HEK293 (cell line): ENCODE data around the gene AMER2.

Experiments used
- CTCF ChIA-PET: fragments of 350-600 bp; formaldehyde crosslinking; extraction: SDS; loops from one replicate; lab custom pipeline; 2021; ENCODE audit warnings: antibody characterized with exemption; lab: Yijun Ruan, JAX
- POLR2A ChIA-PET: fragments of 300-600 bp; formaldehyde crosslinking; extraction: SDS; loops from one replicate; lab custom pipeline; 2020; ENCODE audit warnings: antibody characterized with exemption, inconsistent platforms; lab: Yijun Ruan, JAX
- H3K27ac ChIP-seq: fragments of 200-500 bp; sonication (Bioruptor generic); 2 replicates; pipeline ENCODE4 v1.5.1; 2014; ENCODE audit warnings: low read depth, low read length, control low read depth, inconsistent platforms; ENCODE audit errors: extremely low read depth
- H3K36me3 ChIP-seq, 2 experiments: fragments of 200-500 bp in 1 of 2; sonication (Bioruptor generic) in 1 of 2; 1 replicate in 1 of 2; 2 replicates in 1 of 2; pipeline ENCODE4 v1.5.1; 2014 to 2017; ENCODE audit warnings: inconsistent platforms in 2 of 2, low read length in 2 of 2; ENCODE audit not compliant: control insufficient read depth in 2 of 2, insufficient read depth in 1 of 2
- H3K4me1 ChIP-seq: fragments of 200-500 bp; sonication (Bioruptor generic); 2 replicates; pipeline ENCODE4 v1.5.1; 2014; ENCODE audit warnings: mild to moderate bottlenecking, low read length, inconsistent platforms; ENCODE audit not compliant: control insufficient read depth, insufficient read depth
- H3K4me3 ChIP-seq: 2 replicates; pipeline ENCODE4 v1.5.1; 2011; ENCODE audit warnings: low read depth, mild to moderate bottlenecking, control low read depth, low read length, moderate library complexity
- H3K9me3 ChIP-seq: fragments of 200-500 bp; sonication (Bioruptor generic); 2 replicates; pipeline ENCODE4 v1.5.1; 2014; ENCODE audit warnings: low read depth, low read length, inconsistent platforms; ENCODE audit not compliant: control insufficient read depth, insufficient read depth
- CTCF ChIP-seq: fragments of 450-650 bp; formaldehyde crosslinking; IDR thresholded peaks from 2 replicates; pipeline ENCODE4 v1.5.1; 2016; ENCODE audit warnings: missing biosample characterization, missing genetic modification characterization
- GFI1B ChIP-seq: fragments of 450-650 bp; formaldehyde crosslinking; IDR thresholded peaks from 2 replicates; pipeline ENCODE4 v1.5.1; 2016; ENCODE audit warnings: missing biosample characterization, missing genetic modification characterization
- GLI4 ChIP-seq: fragments of 450-650 bp; formaldehyde crosslinking; IDR thresholded peaks from 2 replicates; pipeline ENCODE4 v1.5.1; 2016; ENCODE audit warnings: missing biosample characterization, missing genetic modification characterization
- MEIS1 ChIP-seq: sonication (generic); formaldehyde crosslinking; IDR thresholded peaks from 2 replicates; pipeline ENCODE4 v1.8.1; 2022; ENCODE audit warnings: missing genetic modification reagents, mild to moderate bottlenecking, borderline replicate concordance
- MZF1 ChIP-seq: fragments of 450-650 bp; formaldehyde crosslinking; IDR thresholded peaks from 2 replicates; pipeline ENCODE4 v1.5.1; 2017; ENCODE audit warnings: missing biosample characterization, missing genetic modification characterization, borderline replicate concordance
- PATZ1 ChIP-seq: fragments of 450-650 bp; formaldehyde crosslinking; IDR thresholded peaks from 2 replicates; pipeline ENCODE4 v1.5.1; 2016; ENCODE audit warnings: missing biosample characterization, missing genetic modification characterization
- SCRT2 ChIP-seq: fragments of 450-650 bp; formaldehyde crosslinking; IDR thresholded peaks from 2 replicates; pipeline ENCODE4 v1.5.1; 2016; ENCODE audit warnings: missing biosample characterization, missing genetic modification characterization
- SP2 ChIP-seq: fragments of 450-650 bp; formaldehyde crosslinking; IDR thresholded peaks from 2 replicates; pipeline ENCODE4 v1.5.1; 2016; ENCODE audit warnings: missing biosample characterization, missing genetic modification characterization
- ZBTB20 ChIP-seq: fragments of 450-650 bp; formaldehyde crosslinking; IDR thresholded peaks from 2 replicates; pipeline ENCODE4 v1.5.1; 2016; ENCODE audit warnings: missing biosample characterization, missing genetic modification characterization
- ZBTB21 ChIP-seq: fragments of 450-650 bp; formaldehyde crosslinking; IDR thresholded peaks from 2 replicates; pipeline ENCODE4 v1.5.1; 2017; ENCODE audit warnings: missing biosample characterization, missing genetic modification characterization
- ZBTB26 ChIP-seq: fragments of 450-650 bp; formaldehyde crosslinking; optimal IDR thresholded peaks from 2 replicates; pipeline ENCODE3; 2016; ENCODE audit warnings: missing biosample characterization, mild to moderate bottlenecking, missing genetic modification characterization
- ZFP41 ChIP-seq: fragments of 450-650 bp; formaldehyde crosslinking; IDR thresholded peaks from 2 replicates; pipeline ENCODE4 v1.5.1; 2016; ENCODE audit warnings: missing biosample characterization, missing genetic modification characterization, borderline replicate concordance
- ZNF121 ChIP-seq: fragments of 450-650 bp; formaldehyde crosslinking; IDR thresholded peaks from 2 replicates; pipeline ENCODE4 v1.5.1; 2016; ENCODE audit warnings: missing biosample characterization, missing genetic modification characterization
- ZNF23 ChIP-seq: fragments of 450-650 bp; formaldehyde crosslinking; IDR thresholded peaks from 2 replicates; pipeline ENCODE4 v1.5.1; 2016; ENCODE audit warnings: missing biosample characterization, missing genetic modification characterization, borderline replicate concordance
- ZNF280D ChIP-seq: fragments of 450-650 bp; formaldehyde crosslinking; IDR thresholded peaks from 2 replicates; pipeline ENCODE4 v1.5.1; 2016; ENCODE audit warnings: missing biosample characterization, missing genetic modification characterization
- ZNF48 ChIP-seq: fragments of 450-650 bp; formaldehyde crosslinking; IDR thresholded peaks from 2 replicates; pipeline ENCODE4 v1.5.1; 2016; ENCODE audit warnings: missing biosample characterization, missing genetic modification characterization
- ZNF624 ChIP-seq: fragments of 450-650 bp; formaldehyde crosslinking; IDR thresholded peaks from 2 replicates; pipeline ENCODE4 v1.5.1; 2017; ENCODE audit warnings: missing biosample characterization, missing genetic modification characterization
- ZNF654 ChIP-seq: fragments of 450-650 bp; formaldehyde crosslinking; IDR thresholded peaks from 2 replicates; pipeline ENCODE4 v1.5.1; 2016; ENCODE audit warnings: low read depth, missing biosample characterization, missing genetic modification characterization
- ZNF707 ChIP-seq: fragments of 450-650 bp; formaldehyde crosslinking; IDR thresholded peaks from 2 replicates; pipeline ENCODE4 v1.5.1; 2016; ENCODE audit warnings: missing biosample characterization, missing genetic modification characterization
- ZNF747 ChIP-seq: fragments of 450-650 bp; formaldehyde crosslinking; IDR thresholded peaks from 2 replicates; pipeline ENCODE4 v1.5.1; 2016; ENCODE audit warnings: missing biosample characterization, missing genetic modification characterization
- ZNF768 ChIP-seq: fragments of 450-650 bp; formaldehyde crosslinking; IDR thresholded peaks from 2 replicates; pipeline ENCODE4 v1.5.1; 2018; ENCODE audit warnings: missing biosample characterization, mild to moderate bottlenecking, missing genetic modification characterization
- ZNF777 ChIP-seq: fragments of 450-650 bp; formaldehyde crosslinking; IDR thresholded peaks from 2 replicates; pipeline ENCODE4 v1.5.1; 2017; ENCODE audit warnings: missing biosample characterization, missing genetic modification characterization, borderline replicate concordance
- ZSCAN4 ChIP-seq: fragments of 450-650 bp; formaldehyde crosslinking; IDR thresholded peaks from 2 replicates; pipeline ENCODE4 v1.5.1; 2017; ENCODE audit warnings: missing biosample characterization, missing genetic modification characterization

Gene AMER2

GRCh38 chr13:25114220-25114619, 57.9 kb downstream of the AMER2 start:
- H3K27ac ChIP-seq: no peak overlapping the region
- no peaks in the 10 kb centered on the region for H3K9me3 ChIP-seq
- no peaks in the 10 kb centered on the region for H3K36me3 ChIP-seq
- no peaks in the 10 kb centered on the region for H3K4me1 ChIP-seq
- no peak overlapping the region for H3K4me3 ChIP-seq
- TF ChIP-seq ZNF48 (tag by site-specific recombination): no peak
- no peak for TF ChIP-seq ZBTB21 (tag by site-specific recombination)
- TF ChIP-seq MEIS1 (CRISPR knock-in tag): no peak
- TF ChIP-seq ZSCAN4 (tag by site-specific recombination): no peak
- TF ChIP-seq SCRT2 (tag by site-specific recombination): no peak
- TF ChIP-seq ZNF654 (tag by site-specific recombination): peak; percentile 73
- peak; percentile 55; the same call in 1 of the 2 replicates for TF ChIP-seq CTCF (tag by site-specific recombination)
- no peak for TF ChIP-seq ZNF777 (tag by site-specific recombination)
- TF ChIP-seq GLI4 (tag by site-specific recombination): no peak
- peak; percentile 59; the same call in 1 of the 2 replicates for TF ChIP-seq ZBTB20 (tag by site-specific recombination)
- CTCF ChIA-PET: interaction anchor here (0.6 to 5.6 kb wide), 18 partner anchors 8 to 939 kb away, joined by 3 to 47 read pairs (median 4); no protein-coding TSS in a partner anchor
- POLR2A ChIA-PET: no interaction called here

GRCh38 chr13:25112695-25113255, 59.3 kb downstream of the AMER2 start:
- Histone ChIP-seq H3K4me3 (no peak overlapping the region), H3K4me1 (no peaks in the 10 kb centered on the region), H3K36me3 (no peaks in the 10 kb centered on the region), H3K27ac (no peak overlapping the region), H3K9me3 (no peaks in the 10 kb centered on the region)
- POLR2A ChIA-PET: no interaction called here
- TF ChIP-seq ZBTB26 (tag by site-specific recombination) (no peak), ZFP41 (no peak), ZNF624 (tag by site-specific recombination) (no peak), ZNF121 (tag by site-specific recombination) (no peak), MZF1 (tag by site-specific recombination) (no peak), ZNF23 (tag by site-specific recombination) (no peak), ZNF768 (tag by site-specific recombination) (no peak), ZNF747 (tag by site-specific recombination) (no peak), GFI1B (no peak), PATZ1 (no peak), ZNF707 (no peak), SP2 (no peak), ZNF280D (tag by site-specific recombination) (no peak)
- CTCF ChIA-PET: interaction anchor here (0.6 to 5.6 kb wide), 15 partner anchors 21 to 1285 kb away, joined by 3 to 47 read pairs (median 4); no protein-coding TSS in a partner anchor
